Measurements from ENCODE around the gene KCNH2.

- no peak for TF ChIP-seq CTCF (IDR thresholded peaks at IDR 0.05)
- TF ChIP-seq TAF1 (IDR thresholded peaks at IDR 0.05; ENCODE audit: borderline replicate concordance, low read depth, low read length), result no peak
- no peak for TF ChIP-seq YY1 (IDR thresholded peaks at IDR 0.05; ENCODE audit: low read depth)
- TF ChIP-seq FOSL2 (IDR thresholded peaks at IDR 0.05; ENCODE audit: borderline replicate concordance, low read depth), result no peak
- TF ChIP-seq MAX (IDR thresholded peaks at IDR 0.05; ENCODE audit: low read depth), result no peak
- no peak for TF ChIP-seq SMC3 (IDR thresholded peaks at IDR 0.05; ENCODE audit: low read depth, low read length)
- TF ChIP-seq NRF1 (IDR thresholded peaks at IDR 0.05; ENCODE audit: low read depth, low read length), result no peak
- no peak for TF ChIP-seq GABPA (IDR thresholded peaks at IDR 0.05; ENCODE audit: low read depth)
- TF ChIP-seq REST (IDR thresholded peaks at IDR 0.05; ENCODE audit: low read depth, low read length), result no peak
- TF ChIP-seq EZH2phosphoT487 (IDR thresholded peaks at IDR 0.05; ENCODE audit: borderline replicate concordance, low read depth), result no peak
- TF ChIP-seq TCF12 (IDR thresholded peaks at IDR 0.05), result no peak
- no peak for TF ChIP-seq JUND (IDR thresholded peaks at IDR 0.05)
Observed at GRCh38 chr7:150911590-150912267, 66.4 kb downstream of the KCNH2 start.
